ENCODE results near the gene CD2.

DNA sequence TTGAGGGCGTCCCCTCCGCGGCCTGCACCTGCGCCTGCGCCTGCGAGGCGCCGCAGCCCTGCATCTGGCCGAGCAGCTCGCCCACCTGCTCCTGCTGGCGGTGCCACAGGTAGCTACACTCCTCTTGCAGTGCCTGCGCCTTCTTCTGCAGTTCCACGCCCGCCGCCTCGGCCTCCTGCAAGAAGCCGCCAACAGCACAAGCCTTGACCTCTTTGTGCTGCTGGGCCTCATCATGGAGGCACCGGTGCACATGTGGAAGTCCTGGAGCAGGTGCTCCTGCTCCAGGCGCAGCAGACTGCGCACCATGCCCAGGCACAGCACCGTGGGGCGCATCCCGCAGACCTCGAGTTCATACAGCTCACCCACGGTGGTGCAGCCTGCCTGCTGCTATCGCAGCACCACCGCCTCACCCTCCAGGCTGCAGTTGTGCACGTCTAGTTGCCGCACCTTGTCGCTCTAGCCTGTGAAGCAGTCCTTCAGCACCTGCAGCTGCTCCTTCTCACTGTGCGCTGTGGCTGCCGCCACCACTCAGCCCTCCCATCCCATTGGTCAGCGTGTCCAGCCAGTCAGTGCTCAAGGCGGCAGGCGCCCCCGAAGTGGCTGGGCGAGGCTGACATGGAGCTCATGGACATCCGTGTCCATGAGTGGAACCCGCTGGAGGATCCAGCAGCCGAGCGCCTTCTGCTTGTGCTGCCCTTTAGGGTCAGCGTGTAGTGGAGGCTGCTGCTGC lies 12.2 kb upstream of the CD2 start:
- TF ChIP-seq, protein P1, sequence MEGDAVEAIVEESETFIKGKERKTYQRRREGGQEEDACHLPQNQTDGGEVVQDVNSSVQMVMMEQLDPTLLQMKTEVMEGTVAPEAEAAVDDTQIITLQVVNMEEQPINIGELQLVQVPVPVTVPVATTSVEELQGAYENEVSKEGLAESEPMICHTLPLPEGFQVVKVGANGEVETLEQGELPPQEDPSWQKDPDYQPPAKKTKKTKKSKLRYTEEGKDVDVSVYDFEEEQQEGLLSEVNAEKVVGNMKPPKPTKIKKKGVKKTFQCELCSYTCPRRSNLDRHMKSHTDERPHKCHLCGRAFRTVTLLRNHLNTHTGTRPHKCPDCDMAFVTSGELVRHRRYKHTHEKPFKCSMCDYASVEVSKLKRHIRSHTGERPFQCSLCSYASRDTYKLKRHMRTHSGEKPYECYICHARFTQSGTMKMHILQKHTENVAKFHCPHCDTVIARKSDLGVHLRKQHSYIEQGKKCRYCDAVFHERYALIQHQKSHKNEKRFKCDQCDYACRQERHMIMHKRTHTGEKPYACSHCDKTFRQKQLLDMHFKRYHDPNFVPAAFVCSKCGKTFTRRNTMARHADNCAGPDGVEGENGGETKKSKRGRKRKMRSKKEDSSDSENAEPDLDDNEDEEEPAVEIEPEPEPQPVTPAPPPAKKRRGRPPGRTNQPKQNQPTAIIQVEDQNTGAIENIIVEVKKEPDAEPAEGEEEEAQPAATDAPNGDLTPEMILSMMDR (conservative IDR thresholded peaks at IDR 0.05 in 1 of 2, IDR thresholded peaks at IDR 0.05 in 1 of 2; ENCODE audit: extremely low read depth in 1 of 2, insufficient read depth in 1 of 2, low read depth in 1 of 2, low read length in 2 of 2), result no peak
- no peak for TF ChIP-seq EZH2 (IDR thresholded peaks at IDR 0.05; ENCODE audit: borderline replicate concordance, low read length)

Data from mammary epithelial cell (primary cell).